CD1c-positive myeloid dendritic cell (primary cell): ENCODE data around the gene SMIM9.

ENCODE experiments used
- DNase-seq: peaks from one replicate; pipeline ENCODE4 v3.0.0-alpha.2; 2016; ENCODE audit errors: extremely low spot score

Gene SMIM9

GRCh38 chrX:154780968-154781367 is 53.5 kb downstream of the SMIM9 start:
- no peak for DNase-seq

- no peak for DNase-seq
These were observed 55.2 kb downstream of the SMIM9 start for GRCh38 chrX:154779261-154779660.

DNA sequence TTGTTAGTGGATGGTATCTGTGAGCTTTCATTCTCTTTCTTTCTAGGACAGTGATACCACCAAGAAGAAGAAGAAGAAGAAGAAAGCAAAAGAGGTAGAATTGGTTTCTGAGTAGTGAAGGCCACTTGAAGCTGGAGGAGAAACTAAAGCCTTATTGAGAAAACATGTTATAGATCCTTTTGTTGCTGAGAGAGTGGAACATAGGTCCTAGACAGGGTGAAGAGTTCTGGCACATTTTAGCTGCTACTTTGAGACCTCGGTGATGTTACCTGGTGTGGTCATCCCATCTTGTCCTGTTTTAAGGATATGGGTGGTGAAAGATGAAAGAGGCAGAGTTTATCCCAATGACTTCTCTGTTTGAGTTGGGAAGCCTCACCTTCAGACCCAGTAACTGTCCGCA is 57.7 kb downstream of the SMIM9 start:
- no peak for DNase-seq

DNA sequence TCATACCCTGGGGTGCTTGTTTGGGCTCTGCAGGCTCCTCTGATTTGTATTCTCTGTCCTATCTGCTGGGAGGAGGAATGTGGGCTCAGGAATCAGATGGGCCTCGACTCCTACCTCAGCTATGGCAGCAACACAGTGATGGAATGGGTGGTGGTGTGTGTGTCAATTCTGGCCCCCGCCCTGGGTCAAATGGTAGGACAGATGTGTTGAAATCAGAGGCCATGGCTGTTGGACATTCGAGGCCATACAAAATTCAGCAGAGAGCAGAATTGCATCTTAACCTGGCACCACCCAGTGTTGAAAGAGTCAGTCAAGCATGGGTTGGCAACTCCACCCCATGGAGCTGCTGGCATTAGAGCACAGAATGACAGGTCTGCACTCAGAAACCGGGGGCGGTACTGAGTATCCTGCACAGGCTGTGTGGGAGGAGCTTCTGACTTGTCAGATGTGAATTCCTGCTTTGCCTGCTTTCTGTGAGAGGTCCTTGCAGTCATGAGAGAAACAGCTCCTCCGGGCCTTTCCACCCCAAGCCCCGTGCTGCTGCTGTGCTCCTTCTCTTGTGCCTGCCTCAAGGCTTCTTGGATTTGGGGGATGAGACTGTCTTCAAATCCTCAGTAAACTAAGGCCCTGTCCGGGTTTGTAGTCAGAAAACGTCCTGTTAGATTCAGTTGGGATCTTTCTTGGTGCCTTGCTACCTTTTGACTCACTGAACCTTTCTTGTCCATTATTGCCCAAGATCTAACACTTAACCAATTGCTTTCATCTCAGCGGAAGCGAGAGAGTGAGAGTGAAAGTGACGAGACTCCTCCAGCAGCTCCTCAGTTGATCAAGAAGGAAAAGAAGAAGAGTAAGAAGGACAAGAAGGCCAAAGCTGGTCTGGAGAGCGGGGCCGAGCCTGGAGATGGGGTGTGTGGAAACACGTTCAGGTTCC is 58.8 kb downstream of the SMIM9 start:
- DNase-seq: peak; percentile 54

- no peak for DNase-seq
These were observed 59.8 kb downstream of the SMIM9 start for GRCh38 chrX:154774622-154775021.
